Stimulated activated CD4-positive, alpha-beta T cell treated with anti-CD3 and anti-CD28 coated beads, TNF-alpha, amount 100 ng/mL, for 1 hour (primary cell): ENCODE data around the gene DPEP1.
"Not testable (repeated sequence)": the region's sequence is repeated elsewhere in the genome, so short reads cannot be mapped to it uniquely, and the experiment has no call there.

Source experiments
- DNase-seq, 3 donors: peaks; one replicate each; pipeline ENCODE4 v3.0.0-alpha.2; 2020; ENCODE audit warnings: low read depth in 3 of 3, low spot score in 1 of 3

Gene DPEP1

DNA sequence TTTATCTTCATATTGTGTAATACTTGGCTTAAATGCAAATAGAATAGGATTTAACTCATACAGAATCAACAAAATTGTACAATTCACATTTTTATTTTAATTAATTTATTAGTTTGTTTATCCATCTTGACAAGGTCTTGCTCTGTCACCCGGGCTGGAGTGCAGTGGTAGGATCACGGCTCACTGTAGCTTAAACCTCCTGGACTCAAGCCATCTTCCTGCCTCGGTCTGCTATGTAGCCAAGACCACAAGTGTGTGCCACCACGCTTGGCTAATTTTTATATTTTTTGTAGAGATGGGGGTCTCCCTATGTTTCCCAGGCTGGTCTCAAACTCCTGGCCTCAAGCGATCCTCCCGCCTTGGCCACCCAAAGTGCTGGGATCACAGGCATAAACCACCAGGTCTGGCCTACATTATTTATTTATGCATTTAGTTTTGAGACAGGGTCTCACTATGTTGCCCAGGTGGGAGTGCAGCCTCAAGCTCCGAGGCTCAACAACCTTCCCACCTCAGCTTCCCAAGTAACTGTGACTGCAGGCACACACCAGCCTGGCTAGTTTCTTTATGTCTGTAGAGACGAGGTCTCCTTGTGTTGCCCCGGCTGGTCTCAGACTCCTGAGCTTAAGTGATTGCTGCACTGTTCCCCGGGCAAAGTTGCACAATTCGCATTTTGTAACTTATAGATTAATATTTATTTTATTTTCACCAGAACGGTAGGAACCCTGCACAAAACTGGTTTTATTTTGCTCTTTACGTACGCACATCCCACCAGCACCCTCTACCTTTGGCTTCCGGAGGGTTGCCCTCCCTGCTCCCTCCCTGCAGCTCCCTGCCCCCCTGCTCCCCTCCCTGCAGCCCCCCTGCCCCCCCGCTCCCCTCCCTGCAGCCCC lies 4.9 kb downstream of the DPEP1 start:
- DNase-seq, result no peak

DNA sequence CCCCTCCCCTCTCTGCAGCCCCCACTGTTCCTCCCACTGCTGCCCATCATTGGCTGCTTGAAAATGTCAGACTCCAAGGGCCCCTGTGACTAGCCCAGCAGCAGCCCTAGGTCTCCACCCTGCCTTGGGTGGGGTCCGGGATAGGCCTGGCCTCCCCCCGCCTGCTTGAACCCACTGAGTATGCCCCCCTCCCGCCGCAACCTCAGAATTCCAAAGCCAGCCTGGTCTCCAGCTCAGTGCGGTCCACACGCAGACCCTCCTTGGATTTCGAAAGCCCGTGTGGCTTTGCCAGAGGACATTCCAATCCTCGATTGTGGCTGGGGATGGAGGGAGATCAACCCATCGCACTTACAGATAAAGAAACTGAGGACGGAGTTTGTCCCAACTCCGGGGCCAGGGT lies 6.4 kb downstream of the DPEP1 start:
- DNase-seq, result no peak

DNA sequence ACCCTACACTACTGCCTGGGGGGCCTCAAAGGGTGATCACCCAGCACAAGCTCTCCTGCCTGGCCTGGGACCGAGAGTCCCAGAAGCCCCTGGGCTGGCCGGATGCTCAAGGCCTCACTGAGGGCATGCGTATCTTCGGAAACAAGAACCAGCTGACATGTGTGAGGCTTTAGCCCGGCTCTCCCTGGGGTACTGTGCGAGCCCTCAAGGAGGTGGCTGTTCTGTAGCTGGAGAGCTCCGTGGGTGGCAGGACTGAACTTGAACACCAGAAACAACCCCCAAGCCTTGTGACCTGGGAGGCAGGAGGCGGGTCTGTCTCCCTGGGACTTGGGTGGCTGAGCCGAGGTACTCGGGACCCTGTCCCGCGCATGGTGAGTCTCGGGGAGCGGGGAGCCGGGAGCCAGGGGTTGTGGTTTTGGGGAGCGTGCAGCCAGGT lies 7.0 kb downstream of the DPEP1 start:
- no peak for DNase-seq

DNA sequence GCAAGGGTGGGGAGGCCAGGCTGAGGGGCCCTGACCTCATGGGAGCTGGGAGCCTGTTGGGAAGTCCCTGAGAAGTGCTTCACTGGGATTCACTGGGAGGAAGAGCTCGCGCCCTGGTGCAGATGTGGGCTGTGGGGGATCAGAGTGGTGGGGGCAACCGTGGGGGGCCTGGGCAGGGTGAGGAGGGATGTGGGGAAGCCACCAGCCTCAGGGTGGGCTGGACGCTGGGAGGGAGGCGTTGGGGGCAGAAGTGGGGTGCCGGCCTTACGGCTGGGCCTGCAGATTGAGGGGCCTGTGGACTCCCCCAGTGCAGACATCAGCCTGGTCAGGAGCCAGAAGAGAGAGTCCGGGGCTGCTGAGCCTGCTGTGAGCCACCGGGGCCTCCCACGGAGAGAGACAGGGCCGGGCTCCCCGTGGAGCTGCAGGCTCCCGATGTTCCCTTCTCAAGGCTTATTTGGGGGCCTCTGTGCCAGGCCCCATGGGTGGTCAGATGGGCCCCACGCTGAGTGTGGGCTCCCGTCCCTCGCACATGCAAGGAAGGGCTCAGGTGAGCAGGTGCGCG lies 7.8 kb downstream of the DPEP1 start:
- no peak for DNase-seq

DNA sequence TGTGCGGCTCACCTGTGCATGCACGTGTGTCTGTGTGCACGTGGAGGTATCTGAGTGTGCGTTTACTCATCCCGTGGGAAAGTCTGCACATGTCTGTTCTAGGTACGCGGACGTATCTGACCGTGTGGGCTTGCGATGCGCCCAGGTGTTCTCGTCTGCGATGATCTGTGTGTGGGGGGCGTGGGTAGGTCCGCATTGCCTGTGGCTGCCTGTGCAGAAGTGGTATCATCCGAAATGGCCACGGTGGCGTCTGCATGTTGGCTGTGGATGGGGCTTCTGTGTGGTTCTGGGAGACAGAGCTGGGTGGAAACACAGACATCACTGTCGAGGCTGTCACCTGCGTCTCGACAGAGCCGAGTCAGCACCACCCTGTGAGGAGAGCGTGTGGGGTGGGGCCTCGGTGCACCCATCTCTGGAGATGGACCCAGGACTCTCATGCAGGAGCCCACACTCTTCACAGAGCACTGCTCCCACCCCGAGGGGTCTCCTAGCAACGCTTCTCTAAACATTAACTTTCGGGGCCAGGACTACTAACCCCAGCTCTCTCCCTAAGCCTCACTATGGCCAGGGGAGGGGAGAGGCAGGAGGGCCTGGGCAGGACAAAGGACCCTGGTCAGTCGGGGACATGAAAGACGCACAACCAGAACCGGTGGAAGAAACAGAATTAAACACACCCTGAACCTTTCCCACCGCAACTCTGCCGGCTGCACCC lies 8.4 kb downstream of the DPEP1 start:
- DNase-seq, result no peak

DNA sequence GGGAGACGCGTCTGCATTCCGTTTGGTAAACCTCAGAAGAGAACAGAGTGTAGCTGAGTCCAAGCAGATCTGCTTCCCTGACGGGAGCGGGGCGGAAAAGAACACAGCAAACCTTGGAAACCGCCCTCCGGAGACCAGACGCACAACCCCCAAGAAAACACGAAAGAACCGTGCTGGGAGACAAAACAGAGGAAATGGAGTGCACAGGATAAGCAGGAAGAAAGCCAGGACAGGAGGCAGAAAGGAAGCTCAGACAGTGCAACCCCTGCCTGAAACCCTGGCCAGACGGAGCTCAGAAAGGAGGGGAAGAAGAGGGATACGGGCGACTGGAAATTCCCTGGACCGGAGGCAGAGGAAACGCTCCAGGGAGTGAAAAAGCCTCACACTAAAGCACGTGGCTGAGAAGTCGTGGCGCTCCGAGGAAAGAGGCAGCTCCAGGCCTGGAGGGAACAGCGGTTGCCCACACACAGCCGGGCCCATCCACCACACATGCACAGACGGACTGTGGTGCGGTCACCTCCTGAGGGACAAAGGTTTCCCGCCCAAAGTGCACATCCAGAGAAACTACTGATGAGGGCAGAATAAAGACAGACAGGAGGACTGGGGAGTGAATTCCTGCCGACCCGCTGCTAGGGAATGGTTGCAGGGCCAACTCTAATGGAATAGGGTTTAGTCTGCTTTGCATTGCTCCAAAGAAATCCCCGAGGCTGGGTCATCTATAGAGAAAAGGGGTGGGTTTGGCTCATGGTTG lies 10.2 kb downstream of the DPEP1 start:
- DNase-seq, result no peak

DNA sequence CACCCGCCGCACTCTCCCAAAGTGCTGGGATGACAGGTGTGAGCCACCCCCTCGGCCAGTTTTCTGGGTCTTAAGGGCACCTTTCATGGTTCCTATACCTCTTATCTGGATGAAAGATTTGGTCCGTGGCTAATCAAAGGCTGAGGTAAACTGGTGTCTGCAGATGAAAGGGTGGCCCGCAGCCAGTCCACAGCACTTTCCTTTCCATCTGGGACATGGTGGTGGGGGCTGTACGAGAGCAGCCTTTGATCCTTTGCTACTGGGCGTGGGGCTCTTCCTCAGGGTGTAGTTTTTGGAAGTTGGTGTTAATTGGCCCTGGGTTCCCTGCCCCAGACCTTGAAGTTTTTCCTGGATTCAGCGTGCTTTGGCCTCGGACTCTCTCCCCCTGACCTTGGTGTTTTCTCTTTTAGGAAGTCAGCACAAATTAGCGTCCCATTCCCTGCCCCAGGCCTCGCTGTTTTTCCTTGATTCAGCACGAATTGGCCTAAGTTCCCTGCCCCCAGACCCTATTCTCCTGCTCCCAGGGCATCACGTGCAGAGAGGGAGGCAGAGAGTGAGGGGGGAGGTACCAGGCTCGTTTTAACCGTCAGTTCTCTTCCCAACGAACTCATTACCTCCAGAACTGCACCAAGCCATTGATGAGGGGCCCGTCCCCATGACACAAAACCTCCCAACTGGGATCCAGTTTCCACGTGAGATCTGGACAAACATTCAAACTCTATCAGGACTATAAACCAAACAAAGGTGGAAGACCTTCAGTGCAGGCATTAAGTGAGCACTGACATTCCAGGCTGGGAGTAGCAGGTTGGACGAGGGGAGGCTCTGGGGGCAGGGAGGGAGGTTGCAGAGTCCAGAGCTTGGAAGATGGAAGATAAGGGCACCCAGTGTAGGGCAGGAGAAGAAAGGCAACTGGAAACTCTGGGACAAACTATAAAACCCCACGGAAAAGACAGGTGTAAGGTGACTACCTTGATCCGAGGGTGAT lies 11.6 kb downstream of the DPEP1 start:
- no peak for DNase-seq

DNA sequence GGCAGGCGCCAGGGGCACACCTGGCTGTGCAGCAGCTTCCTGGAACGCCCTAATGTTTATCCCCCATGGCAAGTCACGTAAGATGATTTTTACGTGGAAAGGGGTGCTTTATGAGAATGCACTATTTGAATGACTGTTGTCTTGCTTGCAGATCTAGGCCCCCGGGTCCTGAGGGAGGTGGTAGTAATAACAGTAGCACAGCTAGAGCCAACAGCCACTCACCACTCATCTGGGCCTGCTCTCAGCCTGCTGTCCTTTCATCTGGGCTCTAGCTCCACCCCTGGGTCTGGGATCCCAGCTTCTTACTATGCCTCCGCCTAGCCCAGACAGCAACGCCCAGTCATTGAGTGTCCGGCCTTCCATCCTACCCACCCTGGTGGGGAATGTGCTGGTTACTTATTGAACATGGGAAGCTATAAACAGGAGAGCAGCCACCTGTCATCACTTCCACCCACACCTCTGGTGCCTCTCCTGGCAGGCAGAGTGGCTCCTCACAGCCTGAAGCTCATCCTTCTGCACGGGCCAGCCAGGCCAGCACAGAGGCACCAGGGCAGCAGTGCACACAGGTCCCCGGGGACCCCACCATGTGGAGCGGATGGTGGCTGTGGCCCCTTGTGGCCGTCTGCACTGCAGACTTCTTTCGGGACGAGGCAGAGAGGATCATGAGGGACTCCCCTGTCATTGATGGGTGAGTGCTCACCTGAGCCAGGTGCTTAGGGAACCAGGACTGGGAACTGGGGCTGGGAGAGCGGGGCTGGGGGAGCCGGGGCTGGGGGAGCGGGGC lies 16.6 kb downstream of the DPEP1 start:
- no peak for DNase-seq

DNA sequence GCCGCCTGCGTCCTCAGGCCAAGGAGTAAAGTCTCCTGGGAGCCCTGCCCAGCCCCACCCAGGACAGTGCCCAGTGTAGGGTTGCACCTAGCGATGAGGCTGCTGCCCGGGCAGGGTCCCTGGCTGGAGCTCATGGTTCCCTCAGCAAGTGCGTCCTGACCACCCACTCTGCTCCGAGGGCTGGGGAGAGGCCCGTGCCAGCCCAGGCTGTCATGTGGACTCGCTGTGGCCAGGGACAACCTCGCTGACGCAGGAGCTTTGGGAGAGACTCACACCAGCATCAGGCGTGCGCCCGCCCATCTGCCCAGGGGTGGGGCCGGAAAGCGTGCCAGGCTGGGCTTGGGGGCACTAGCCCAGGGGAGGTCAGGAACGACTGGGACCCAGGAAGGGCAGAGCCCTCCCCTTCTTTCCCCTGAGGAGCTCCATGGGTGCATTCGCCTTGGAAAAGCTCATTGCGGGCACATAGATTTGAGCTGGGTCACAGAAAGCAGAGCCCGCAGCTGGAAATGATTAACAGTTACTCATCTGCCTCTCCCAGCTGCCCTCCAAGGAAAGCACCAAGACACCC lies 19.7 kb downstream of the DPEP1 start:
- DNase-seq, result no peak

DNA sequence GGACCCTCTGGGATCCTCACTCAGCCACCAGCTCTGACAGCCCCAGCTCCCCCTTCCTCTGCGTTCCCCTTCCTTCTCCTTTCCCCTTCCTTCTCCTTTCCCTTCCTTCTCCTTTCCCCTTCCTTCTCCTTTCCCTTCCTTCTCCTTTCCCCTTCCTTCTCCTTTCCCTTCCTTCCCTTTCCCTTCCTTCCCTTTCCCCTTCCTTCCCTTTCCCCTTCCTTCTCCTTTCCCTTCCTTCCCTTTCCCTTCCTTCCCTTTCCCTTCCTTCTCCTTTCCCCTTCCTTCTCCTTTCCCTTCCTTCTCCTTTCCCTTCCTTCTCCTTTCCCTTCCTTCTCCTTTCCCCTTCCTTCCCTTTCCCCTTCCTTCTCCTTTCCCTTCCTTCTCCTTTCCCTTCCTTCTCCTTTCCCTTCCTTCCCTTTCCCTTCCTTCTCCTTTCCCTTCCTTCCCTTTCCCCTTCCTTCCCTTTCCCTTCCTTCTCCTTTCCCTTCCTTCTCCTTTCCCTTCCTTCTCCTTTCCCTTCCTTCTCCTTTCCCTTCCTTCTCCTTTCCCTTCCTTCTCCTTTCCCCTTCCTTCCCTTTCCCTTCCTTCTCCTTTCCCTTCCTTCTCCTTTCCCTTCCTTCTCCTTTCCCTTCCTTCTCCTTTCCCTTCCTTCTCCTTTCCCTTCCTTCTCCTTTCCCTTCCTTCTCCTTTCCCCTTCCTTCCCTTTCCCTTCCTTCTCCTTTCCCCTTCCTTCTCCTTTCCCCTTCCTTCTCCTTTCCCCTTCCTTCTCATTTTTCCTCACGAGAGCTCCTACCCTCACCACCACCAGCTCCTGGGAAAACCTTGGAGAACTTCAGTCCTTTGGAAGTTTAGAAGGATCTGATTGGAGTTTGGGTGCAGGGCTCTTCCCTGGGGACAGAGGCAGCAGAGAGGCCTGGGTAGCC lies 21.3 kb downstream of the DPEP1 start:
- DNase-seq, result not testable (repeated sequence)

DNA sequence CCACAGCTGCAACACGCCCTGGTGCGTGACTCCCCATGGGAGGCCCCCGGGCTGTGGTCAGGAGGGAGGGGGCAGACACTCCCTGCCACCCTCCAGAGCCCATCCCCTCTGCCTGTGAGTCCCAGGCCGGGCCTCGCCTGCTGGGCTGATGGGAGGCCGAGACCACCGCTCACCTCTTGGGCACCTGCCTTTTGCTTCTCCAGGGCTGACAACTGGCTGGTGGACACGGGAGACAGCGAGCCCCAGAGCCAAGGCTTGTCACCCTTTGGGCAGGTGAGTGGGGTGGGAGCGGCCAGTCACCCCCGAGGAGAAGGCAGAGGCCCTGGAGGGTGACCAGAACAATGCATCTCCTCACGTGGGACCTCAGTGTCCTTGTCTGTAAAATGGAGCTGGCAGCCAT lies 23.2 kb downstream of the DPEP1 start:
- DNase-seq, result no peak

DNA sequence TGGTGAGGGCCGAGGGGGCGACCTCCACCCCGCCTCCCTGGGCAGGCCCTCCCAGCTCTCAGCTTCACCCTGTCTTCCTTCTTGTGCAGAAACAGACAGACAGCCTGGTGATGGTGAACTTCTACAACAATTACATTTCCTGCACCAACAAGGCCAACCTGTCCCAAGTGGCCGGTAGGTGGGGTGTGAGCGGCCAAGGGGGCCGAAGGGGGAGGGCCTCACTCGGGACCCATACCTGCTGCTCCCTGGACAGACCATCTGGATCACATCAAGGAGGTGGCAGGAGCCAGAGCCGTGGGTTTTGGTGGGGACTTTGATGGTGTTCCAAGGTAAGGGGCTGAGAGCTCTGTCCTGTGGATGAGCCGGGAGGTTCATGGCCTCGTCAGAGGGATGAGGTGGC lies 23.9 kb downstream of the DPEP1 start:
- DNase-seq, result no peak

DNA sequence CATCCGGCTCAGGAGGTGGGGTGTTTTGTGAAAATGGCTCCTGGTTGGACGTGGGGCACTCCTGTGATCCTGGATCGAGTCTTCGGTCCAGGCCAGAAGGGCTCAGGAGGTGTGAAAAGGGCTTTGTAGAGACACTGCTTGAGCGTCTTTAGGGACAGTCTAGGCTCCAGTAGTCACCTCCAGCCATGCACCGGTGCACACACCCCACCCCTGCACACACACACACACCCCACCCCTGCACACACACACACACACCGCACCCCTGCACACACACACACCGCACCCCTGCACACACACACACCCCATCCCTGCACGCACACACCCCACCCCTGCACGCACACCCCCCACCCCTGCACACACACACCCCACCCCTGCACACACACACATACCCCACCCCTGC lies 25.0 kb downstream of the DPEP1 start:
- DNase-seq, result no peak

DNA sequence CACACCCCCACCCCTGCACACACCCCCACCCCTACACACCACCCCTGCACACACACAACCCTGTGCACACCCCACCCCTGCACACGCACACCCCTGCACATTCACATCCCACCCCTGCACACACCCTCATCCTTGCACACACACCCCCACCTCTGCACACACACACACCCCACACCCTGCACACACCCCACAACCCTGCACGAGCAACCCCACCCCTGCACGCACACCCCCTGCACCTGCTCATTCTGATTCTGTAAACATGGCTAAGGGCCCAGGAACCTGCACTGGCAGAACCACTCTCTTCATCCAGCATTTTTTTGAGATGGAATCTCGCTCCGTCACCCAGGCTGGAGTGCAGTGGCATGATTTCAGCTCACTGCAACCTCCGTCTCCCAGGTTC lies 25.9 kb downstream of the DPEP1 start:
- no peak for DNase-seq

DNA sequence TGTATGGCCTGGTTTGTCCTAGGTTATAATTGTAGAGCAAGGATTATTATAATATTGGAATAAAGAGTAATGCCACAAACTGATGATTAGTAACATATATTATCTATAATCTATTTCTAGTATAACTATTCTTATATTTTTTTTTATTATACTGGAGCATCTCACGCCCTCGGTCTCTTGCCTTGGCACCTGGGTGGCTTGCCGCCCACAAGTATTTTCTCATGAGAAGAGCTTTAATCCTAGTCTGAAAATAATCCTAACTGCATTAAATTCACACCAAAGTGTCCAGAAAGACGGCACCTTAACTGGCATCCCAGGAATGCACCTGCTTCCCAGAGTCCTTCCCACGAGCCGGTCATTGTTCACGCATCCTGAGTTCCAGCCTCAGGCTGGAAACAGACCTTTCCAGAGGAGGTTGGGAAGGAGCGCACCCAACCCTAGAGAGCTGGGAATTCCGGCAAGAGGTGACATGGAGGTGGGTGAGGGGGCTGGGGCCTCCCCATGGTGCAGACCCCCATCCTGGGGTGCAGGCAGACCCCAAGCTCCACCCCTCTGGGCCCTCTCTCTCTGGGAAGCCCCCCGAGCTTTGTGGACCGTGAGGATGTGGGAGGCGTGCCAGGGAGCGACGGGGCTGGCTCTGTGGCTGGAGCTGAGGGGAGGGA lies 28.1 kb downstream of the DPEP1 start:
- DNase-seq, result no peak

DNA sequence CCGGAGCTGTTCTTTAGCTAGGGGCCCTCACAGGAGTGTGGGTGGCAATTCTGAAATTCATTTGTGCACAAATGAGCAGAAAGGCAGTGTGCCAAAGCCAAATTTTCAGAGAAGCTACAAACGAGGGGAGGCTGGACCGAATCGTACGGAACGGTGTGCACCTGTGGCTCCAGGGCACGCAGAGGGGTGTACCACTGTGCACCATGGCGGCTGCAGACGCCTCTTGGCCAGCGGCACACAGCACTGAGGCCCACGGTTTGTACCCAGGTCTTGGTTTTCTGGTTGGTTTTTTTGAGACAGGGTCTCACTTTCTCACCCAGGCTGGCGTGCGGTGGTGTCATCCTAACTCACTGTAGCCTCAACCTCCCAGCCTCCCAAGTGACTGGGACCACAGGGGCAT lies 29.1 kb downstream of the DPEP1 start:
- DNase-seq, result no peak

DNA sequence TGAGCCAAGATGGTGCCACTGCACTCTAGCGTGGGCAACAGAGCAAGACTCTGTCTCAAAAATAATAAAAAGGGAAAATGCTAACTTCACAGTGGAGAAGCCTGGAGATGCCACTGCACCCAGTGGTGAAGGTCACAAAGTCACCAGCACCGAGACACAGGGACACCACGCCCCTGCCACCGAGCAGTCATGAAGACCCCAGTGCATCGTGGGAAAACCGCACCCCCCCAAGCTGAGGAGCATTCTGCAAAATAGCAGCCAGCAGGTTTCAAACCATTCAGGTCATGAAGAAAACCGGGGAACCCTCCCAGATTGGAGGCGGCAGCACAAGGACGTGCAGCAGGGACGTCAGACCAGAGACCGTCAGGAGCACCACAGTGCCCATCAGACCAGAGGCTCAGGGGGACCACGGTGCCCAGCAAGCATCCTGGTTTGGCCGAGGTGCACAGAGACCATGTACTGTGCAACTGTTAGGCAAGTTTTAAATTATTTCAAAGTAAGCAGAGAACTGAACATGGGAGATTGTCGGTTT lies 30.4 kb downstream of the DPEP1 start:
- no peak for DNase-seq
